NCI-H748 (cell line): ENCODE results near the gene PRRT4.

Experiments used
- DNase-seq: peaks from one replicate; lab custom pipeline; 2025; ENCODE audit not compliant: unreplicated experiment; lab: John Stamatoyannopoulos, UW

Gene PRRT4

GRCh38 chr7:128350708-128351295 is 10.7 kb downstream of the PRRT4 start:
- no peak for DNase-seq

GRCh38 chr7:128349466-128349825 is 12.0 kb downstream of the PRRT4 start:
- no peak for DNase-seq

- DNase-seq, result peak; percentile 16
Observed at GRCh38 chr7:128347647-128348097, 13.8 kb downstream of the PRRT4 start.

GRCh38 chr7:128344431-128344774 is 17.1 kb downstream of the PRRT4 start:
- no peak for DNase-seq

GRCh38 chr7:128343554-128344430 is 17.7 kb downstream of the PRRT4 start, which contains the start of gene RBM28:
Gene RBM28 (minus strand): TSS chr7:128343908. CDS start chr7:128343793, 115 bp downstream.
- peak; percentile 94 for DNase-seq

- DNase-seq, result no peak
Observed at GRCh38 chr7:128341733-128342132, 19.8 kb downstream of the PRRT4 start.

GRCh38 chr7:128335730-128336129 is 25.8 kb downstream of the PRRT4 start:
- no peak for DNase-seq

- DNase-seq, result no peak
Observed at GRCh38 chr7:128324368-128324680, 37.2 kb downstream of the PRRT4 start.

- DNase-seq, result no peak
Observed at GRCh38 chr7:128323459-128324367, 37.8 kb downstream of the PRRT4 start.

- no peak for DNase-seq
Observed at GRCh38 chr7:128323040-128323439, 38.5 kb downstream of the PRRT4 start.

GRCh38 chr7:128322040-128322643 is 39.3 kb downstream of the PRRT4 start:
- DNase-seq, result peak; percentile 12

- no peak for DNase-seq
Observed at GRCh38 chr7:128321044-128321422, 40.5 kb downstream of the PRRT4 start.

GRCh38 chr7:128318691-128319090 is 42.8 kb downstream of the PRRT4 start:
- DNase-seq, result no peak

GRCh38 chr7:128311013-128311412 is 50.5 kb downstream of the PRRT4 start:
- no peak for DNase-seq

- no peak for DNase-seq
Observed at GRCh38 chr7:128310499-128310898, 51.0 kb downstream of the PRRT4 start.

- DNase-seq, result no peak
Observed at GRCh38 chr7:128309976-128310375, 51.5 kb downstream of the PRRT4 start.

- DNase-seq, result no peak
Observed at GRCh38 chr7:128309124-128309523, 52.4 kb downstream of the PRRT4 start.

- DNase-seq, result no peak
Observed at GRCh38 chr7:128307061-128307460, 54.4 kb downstream of the PRRT4 start.

GRCh38 chr7:128304212-128304611 is 57.3 kb downstream of the PRRT4 start:
- DNase-seq, result no peak

GRCh38 chr7:128303643-128304042 is 57.8 kb downstream of the PRRT4 start:
- DNase-seq, result no peak

- no peak for DNase-seq
Observed at GRCh38 chr7:128303133-128303532, 58.4 kb downstream of the PRRT4 start.
